Measurements from ENCODE around the gene DGKI. TPM values are rescaled to one million over a fixed set of nuclear protein-coding genes. Genes with fewer than 3 reads are reported as not detected.

The DGKI gene
- total and polyA plus RNA-seq, 2 of the 13 experiments (the other 11 are each of a cell fraction or from before 2014, with no cell fraction given): 0.09 to 0.17 TPM

DNA sequence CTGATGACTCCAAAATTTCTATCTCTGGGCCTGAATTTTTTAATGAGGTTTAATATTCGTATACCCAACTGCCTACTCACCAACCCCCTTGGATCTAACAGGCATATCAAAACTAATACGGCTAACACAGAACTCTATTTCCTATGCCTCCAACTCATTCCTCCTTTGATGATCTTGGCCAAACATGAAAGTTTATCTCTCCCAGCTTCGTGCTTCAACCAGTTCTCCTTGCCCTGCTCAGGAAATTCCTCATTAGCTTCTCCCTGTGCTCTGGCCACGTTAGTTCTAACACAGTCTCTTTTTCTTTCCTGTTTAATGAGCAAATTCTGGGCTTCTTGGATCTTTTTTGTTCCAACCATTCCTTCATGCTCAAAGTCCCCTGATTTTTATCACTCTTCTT, 364.3 kb downstream of the DGKI start (continued):
- TF ChIP-seq, protein P1, sequence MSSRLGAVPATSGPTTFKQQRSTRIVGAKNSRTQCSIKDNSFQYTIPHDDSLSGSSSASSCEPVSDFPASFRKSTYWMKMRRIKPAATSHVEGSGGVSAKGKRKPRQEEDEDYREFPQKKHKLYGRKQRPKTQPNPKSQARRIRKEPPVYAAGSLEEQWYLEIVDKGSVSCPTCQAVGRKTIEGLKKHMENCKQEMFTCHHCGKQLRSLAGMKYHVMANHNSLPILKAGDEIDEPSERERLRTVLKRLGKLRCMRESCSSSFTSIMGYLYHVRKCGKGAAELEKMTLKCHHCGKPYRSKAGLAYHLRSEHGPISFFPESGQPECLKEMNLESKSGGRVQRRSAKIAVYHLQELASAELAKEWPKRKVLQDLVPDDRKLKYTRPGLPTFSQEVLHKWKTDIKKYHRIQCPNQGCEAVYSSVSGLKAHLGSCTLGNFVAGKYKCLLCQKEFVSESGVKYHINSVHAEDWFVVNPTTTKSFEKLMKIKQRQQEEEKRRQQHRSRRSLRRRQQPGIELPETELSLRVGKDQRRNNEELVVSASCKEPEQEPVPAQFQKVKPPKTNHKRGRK (CRISPR knock-in tag; IDR thresholded peaks at IDR 0.05): no peak
- TF ChIP-seq, protein P2, sequence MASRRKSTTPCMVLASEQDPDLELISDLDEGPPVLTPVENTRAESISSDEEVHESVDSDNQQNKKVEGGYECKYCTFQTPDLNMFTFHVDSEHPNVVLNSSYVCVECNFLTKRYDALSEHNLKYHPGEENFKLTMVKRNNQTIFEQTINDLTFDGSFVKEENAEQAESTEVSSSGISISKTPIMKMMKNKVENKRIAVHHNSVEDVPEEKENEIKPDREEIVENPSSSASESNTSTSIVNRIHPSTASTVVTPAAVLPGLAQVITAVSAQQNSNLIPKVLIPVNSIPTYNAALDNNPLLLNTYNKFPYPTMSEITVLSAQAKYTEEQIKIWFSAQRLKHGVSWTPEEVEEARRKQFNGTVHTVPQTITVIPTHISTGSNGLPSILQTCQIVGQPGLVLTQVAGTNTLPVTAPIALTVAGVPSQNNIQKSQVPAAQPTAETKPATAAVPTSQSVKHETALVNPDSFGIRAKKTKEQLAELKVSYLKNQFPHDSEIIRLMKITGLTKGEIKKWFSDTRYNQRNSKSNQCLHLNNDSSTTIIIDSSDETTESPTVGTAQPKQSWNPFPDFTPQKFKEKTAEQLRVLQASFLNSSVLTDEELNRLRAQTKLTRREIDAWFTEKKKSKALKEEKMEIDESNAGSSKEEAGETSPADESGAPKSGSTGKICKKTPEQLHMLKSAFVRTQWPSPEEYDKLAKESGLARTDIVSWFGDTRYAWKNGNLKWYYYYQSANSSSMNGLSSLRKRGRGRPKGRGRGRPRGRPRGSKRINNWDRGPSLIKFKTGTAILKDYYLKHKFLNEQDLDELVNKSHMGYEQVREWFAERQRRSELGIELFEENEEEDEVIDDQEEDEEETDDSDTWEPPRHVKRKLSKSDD (CRISPR knock-in tag; IDR thresholded peaks at IDR 0.05; ENCODE audit: low read depth): no peak

DNA sequence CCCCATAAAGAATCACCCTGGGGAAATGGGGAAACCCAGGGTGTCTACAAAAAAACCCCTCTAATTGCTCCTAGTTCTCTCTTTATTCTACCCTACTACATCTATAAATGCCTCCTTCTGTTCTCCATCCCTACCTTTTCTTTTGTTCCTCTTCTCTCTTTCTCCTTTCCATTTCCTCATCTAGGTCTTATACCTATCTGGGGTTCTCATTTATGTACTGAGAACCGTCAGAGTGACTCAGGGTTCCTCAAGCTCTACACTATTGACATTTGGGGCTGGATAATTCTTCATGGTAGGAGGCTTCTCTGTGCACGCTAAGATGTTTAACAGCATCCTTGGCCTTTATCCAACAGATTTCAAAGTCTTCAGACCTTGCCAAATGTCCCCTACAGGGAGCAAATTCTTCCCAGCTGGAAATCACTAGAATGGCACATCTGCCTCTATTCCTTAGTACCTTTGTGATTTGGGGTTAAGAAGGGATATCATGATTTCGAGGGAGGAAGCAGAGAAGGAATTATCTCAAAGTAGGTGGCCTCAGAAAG, 365.9 kb downstream of the DGKI start:
- in situ Hi-C loops (cut with HindIII; ENCODE audit: extremely low pct_ligation_motif_present, low pct_unique_long_range_greater_than_20kb) (no loop called here), intact Hi-C loops (cut with micrococcal nuclease; ENCODE audit: unreplicated experiment) (no loop called here)
- H4K20me1 ChIP-seq (ENCODE audit: insufficient read depth, low read length): no peaks in the 10 kb centered on the region
- POLR2A ChIA-PET: no interaction called here
- no peak overlapping the region for H3K4me2 ChIP-seq (ENCODE audit: low read depth, low read length)
- no peak for FAIRE-seq
- BruUV-seq (replicated peaks): no TSS peak
- H3K27ac ChIP-seq (ENCODE audit: extremely low read length, insufficient read depth, low read length): no peak overlapping the region
- H3K9me3 ChIP-seq (ENCODE audit: low read length): no peaks in the 10 kb centered on the region
- CTCF ChIA-PET (ENCODE audit: low intra/inter-chr PET ratio, low total read pairs): no interaction called here
- H3K4me1 ChIP-seq (ENCODE audit: insufficient read depth, low read length): no peaks in the 10 kb centered on the region
- H2AFZ ChIP-seq (ENCODE audit: low read length): no peak overlapping the region
- H3K79me2 ChIP-seq (ENCODE audit: insufficient read depth, low read length): no peaks in the 10 kb centered on the region
- no peak overlapping the region for H3K9ac ChIP-seq (ENCODE audit: insufficient read depth, low read depth, low read length)
- H3K36me3 ChIP-seq (replicated peaks in 1 of 2; ENCODE audit: control insufficient read depth in 1 of 2, insufficient read depth in 2 of 2, low read length in 2 of 2): no peaks in the 10 kb centered on the region
- ATAC-seq: no peak
- 1% methylated on average over 3 of the region's 3 CpGs for WGBS (ENCODE audit: low lambda C conversion rate)
- no peak for DNase-seq (ENCODE audit: low spot score)
- H3K4me3 ChIP-seq (replicated peaks in 1 of 3; ENCODE audit: insufficient read depth in 1 of 3, low read depth in 2 of 3, low read length in 3 of 3): no peak overlapping the region
- no peaks in the 10 kb centered on the region for H3K27me3 ChIP-seq (ENCODE audit: control insufficient read depth in 1 of 2, insufficient read depth in 2 of 2, low read length in 2 of 2)
- TF ChIP-seq KDM3A (CRISPR knock-in tag; IDR thresholded peaks at IDR 0.05; ENCODE audit: low read depth) (no peak), CBX2 (IDR thresholded peaks at IDR 0.05; ENCODE audit: low read depth, low read length) (no peak), CBX2 (CRISPR knock-in tag; IDR thresholded peaks at IDR 0.05; ENCODE audit: low read depth) (no peak), ZNF670 (CRISPR knock-in tag; IDR thresholded peaks at IDR 0.05; ENCODE audit: borderline replicate concordance) (no peak), ZIK1 (CRISPR knock-in tag; IDR thresholded peaks at IDR 0.05; ENCODE audit: borderline replicate concordance, low read depth) (no peak), ZNF614 (CRISPR knock-in tag; IDR thresholded peaks at IDR 0.05; ENCODE audit: borderline replicate concordance) (no peak), ZZZ3 (CRISPR knock-in tag; IDR thresholded peaks at IDR 0.05; ENCODE audit: borderline replicate concordance) (no peak), ZBTB21 (CRISPR knock-in tag; IDR thresholded peaks at IDR 0.05) (no peak), FOXP1 (IDR thresholded peaks at IDR 0.05) (no peak), FOXP1 (CRISPR knock-in tag; IDR thresholded peaks at IDR 0.05) (no peak)
- TF ChIP-seq, protein P3, sequence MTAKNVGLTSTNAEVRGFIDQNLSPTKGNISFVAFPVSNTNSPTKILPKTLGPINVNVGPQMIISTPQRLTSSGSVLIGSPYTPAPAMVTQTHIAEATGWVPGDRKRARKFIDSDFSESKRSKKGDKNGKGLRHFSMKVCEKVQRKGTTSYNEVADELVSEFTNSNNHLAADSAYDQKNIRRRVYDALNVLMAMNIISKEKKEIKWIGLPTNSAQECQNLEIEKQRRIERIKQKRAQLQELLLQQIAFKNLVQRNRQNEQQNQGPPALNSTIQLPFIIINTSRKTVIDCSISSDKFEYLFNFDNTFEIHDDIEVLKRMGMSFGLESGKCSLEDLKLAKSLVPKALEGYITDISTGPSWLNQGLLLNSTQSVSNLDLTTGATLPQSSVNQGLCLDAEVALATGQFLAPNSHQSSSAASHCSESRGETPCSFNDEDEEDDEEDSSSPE (CRISPR knock-in tag; IDR thresholded peaks at IDR 0.05): no peak
